ENCODE data around the gene UBE2J2. TPM values are rescaled to one million over a fixed set of nuclear protein-coding genes. Genes with fewer than 3 reads are reported as not detected.

Gene UBE2J2
- total RNA-seq, 1 donor from 2014 or later, result 71.9 TPM

GRCh38 chr1:1217621-1218523 is 55.8 kb downstream of the UBE2J2 start:
- Mint-ChIP-seq H3K27ac (ENCODE audit: unreplicated experiment) (no peak overlapping the region), H3K36me3 (ENCODE audit: low read depth, unreplicated experiment) (peaks cover 11% of the 10 kb centered on the region), H3K4me3 (ENCODE audit: unreplicated experiment) (no peak overlapping the region), H3K27me3 (ENCODE audit: unreplicated experiment) (peaks cover 9% of the 10 kb centered on the region), H3K4me1 (ENCODE audit: unreplicated experiment) (peaks cover 2% of the 10 kb centered on the region), H3K9me3 (ENCODE audit: unreplicated experiment) (no peaks in the 10 kb centered on the region)
- TF ChIP-seq CTCF (IDR thresholded peaks at IDR 0.05; ENCODE audit: unreplicated experiment), result no peak
- no peak for DNase-seq (ENCODE audit: low spot score)

- no peaks in the 10 kb centered on the region for H3K4me1 Mint-ChIP-seq (ENCODE audit: unreplicated experiment)
- no peak for TF ChIP-seq CTCF (IDR thresholded peaks at IDR 0.05; ENCODE audit: unreplicated experiment)
- H3K9me3 Mint-ChIP-seq (ENCODE audit: unreplicated experiment), result no peaks in the 10 kb centered on the region
- H3K27ac Mint-ChIP-seq (ENCODE audit: unreplicated experiment), result peak overlapping the region; percentile 80
- H3K36me3 Mint-ChIP-seq (ENCODE audit: low read depth, unreplicated experiment), result peaks cover 8% of the 10 kb centered on the region
- H3K27me3 Mint-ChIP-seq (ENCODE audit: unreplicated experiment), result peaks cover 6% of the 10 kb centered on the region
- DNase-seq (ENCODE audit: low spot score), result no peak
- peak overlapping the region; percentile 71 for H3K4me3 Mint-ChIP-seq (ENCODE audit: unreplicated experiment)
Observed at GRCh38 chr1:1216770-1217620, 56.7 kb downstream of the UBE2J2 start.

DNA sequence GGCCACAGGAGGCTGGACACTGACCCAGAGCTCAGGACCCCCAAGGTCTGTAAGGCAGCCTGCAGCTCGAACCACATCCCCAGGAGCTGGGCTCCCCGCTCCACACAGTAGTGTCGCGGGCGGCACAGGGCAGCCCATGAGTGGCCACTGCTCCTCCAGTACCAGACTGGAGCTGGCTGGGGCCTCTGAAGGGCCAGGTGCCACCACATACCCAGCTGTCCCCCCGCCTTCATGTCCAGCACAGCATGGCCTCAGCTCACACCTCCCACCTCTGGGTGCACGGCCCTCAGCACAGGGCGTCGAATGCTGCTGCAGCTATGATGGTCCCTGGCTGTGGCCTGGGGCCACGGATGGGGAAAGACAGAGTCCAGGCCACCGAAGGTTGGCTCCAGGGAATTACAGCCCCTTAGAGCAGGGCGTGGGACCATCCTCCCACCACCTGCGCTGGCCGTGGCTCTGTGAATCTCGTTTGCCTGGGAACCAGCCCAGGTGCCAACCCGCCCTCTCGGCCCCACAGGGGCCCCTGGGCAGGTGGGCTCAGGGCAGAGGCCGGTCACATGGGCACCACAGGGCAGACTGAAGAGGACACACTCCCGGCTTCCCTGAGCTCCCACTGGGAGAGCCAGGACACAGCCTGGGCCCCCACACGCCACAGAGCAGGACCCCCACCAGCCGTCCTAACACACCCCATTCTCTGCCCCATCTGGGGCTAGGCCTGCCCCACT is 57.6 kb downstream of the UBE2J2 start:
- H3K27me3 Mint-ChIP-seq (ENCODE audit: unreplicated experiment), result peaks cover 10% of the 10 kb centered on the region
- no peak for TF ChIP-seq CTCF (IDR thresholded peaks at IDR 0.05; ENCODE audit: unreplicated experiment)
- DNase-seq (ENCODE audit: low spot score), result no peak
- no peaks in the 10 kb centered on the region for H3K4me1 Mint-ChIP-seq (ENCODE audit: unreplicated experiment)
- no peaks in the 10 kb centered on the region for H3K9me3 Mint-ChIP-seq (ENCODE audit: unreplicated experiment)
- no peak overlapping the region for H3K4me3 Mint-ChIP-seq (ENCODE audit: unreplicated experiment)
- peaks cover 5% of the 10 kb centered on the region for H3K36me3 Mint-ChIP-seq (ENCODE audit: low read depth, unreplicated experiment)
- no peak overlapping the region for H3K27ac Mint-ChIP-seq (ENCODE audit: unreplicated experiment)

DNA sequence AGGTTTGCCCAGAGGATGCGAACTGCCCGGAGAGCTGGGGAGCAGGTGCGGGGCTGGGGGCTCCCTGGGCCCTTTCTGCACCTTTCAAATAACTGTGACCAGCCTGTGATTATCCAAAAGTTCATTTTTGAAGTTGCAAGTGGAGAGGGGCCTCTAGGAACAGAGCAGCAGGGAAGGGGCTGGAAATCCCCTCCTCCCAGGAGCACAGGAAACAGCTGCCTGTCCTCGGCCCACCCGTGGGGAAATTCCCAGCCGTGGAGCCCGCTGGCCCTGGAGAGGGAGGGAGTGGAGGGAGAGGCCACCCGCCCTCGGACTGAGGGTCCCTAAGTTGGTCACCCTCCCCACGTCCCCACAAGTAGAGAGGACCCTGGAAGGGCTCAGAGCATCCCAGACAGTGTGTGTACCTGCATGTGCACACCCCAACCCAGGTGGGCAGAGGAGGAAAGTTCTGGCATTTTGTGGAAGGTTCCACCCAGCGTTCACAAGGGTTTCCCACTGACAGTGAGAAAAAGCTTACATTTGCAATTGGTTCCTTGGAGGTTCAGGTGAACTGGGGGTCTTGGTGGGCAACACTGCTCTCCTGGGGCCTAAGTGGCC is 58.5 kb downstream of the UBE2J2 start:
- no peak for TF ChIP-seq CTCF (IDR thresholded peaks at IDR 0.05; ENCODE audit: unreplicated experiment)
- Mint-ChIP-seq H3K27ac (ENCODE audit: unreplicated experiment) (no peak overlapping the region), H3K27me3 (ENCODE audit: unreplicated experiment) (peaks cover 8% of the 10 kb centered on the region), H3K4me1 (ENCODE audit: unreplicated experiment) (no peaks in the 10 kb centered on the region), H3K4me3 (ENCODE audit: unreplicated experiment) (no peak overlapping the region), H3K9me3 (ENCODE audit: unreplicated experiment) (no peaks in the 10 kb centered on the region), H3K36me3 (ENCODE audit: low read depth, unreplicated experiment) (peaks cover 5% of the 10 kb centered on the region)
- no peak for DNase-seq (ENCODE audit: low spot score)

Measured in endothelial cell (in vitro differentiated cells).